Mucosa of gallbladder (tissue), 1 donor: ENCODE results near the gene ZC3HAV1. TPM values are rescaled to one million over a fixed set of nuclear protein-coding genes. Genes with fewer than 3 reads are reported as not detected.
"Not testable (repeated sequence)": the region's sequence is repeated elsewhere in the genome, so short reads cannot be mapped to it uniquely, and the experiment has no call there.

Experiments
- DNase-seq: peaks from one replicate; pipeline ENCODE4 v3.0.0-alpha.2; 2020; ENCODE audit warnings: low spot score
- total RNA-seq: library from RNA; stranded (reverse); gene quantifications from one replicate; pipeline ENCODE4 v1.2.1, GENCODE V29; 2021
- donor health status: DM: no; HTN: no; CAD: no.

ZC3HAV1 gene
- total RNA-seq, 1 donor from 2014 or later: 28.0 TPM

DNA sequence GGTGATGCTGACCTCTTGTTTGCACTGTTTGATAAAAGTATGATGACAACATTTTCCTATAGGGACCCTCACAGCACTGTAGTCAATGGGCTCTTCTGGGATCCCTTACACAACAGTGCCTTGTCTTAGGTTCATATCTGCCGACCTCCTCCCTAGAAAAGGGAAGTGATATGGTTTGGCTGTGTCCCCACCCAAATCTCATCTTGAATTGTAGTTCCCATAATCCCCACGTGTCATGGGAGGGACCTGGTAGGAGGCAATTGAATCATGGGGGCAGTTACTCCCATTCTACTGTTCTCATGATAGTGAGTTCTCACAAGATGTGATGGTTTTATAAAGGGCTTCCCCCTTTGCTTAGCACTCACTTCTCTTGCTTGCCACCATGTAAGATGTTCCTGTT, 23.1 kb downstream of the ZC3HAV1 start:
- DNase-seq: no peak

DNA sequence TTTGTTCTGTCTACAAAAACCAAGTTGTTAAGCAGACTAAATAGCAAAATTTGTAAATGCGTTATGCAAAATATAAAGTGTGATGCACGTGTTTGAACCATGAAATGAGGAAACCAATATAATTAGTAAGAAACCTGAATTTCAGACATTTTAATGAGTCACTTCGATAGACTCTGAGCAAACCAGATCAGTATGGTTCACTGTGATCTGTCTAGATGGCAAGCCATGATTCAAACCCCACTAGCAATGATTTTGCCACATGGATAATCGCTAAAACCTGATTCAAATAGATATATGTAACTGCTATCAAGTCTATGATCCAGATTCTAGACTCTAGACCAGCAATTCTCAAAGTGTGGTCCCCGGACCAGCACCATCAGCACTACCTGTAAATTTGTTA, 24.8 kb downstream of the ZC3HAV1 start:
- DNase-seq: no peak

DNA sequence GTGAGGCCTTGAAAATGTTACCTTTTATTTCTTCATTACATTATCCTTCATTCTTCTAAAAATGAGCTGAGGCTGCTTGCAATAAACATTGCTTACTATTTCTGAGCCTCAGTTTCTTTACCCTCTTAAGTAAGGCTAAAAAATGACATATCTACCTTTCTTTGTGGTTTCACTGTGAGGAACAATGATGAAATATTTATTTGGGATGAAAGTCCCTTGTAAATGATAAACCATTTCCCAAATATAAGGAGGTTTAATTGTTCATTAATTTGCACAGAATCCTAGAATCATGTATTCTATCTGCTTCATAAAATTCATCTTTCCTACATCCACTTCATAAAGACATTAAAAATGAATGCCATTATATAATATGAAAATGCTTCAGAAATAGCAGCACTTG, 27.9 kb downstream of the ZC3HAV1 start:
- no peak for DNase-seq

DNA sequence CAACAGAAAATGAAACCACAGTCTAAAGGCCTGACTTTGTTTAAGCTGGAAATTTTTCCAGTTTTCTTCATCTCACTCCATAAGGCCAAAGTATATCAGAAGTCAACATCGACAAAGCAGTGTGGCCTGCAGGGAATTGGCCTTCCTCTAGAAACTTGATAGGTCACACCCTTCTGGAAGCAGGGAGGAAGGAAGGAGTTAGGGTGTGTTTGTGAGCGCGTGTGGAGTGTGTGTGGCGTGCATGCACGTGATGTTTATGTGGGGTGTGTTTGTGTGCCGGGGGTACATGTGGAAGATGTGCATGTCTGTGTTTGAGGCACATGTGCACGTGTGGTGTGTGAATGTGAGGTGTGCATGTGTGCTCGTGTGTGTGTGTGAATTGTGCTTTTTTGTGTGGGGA, 28.6 kb downstream of the ZC3HAV1 start:
- DNase-seq: no peak

DNA sequence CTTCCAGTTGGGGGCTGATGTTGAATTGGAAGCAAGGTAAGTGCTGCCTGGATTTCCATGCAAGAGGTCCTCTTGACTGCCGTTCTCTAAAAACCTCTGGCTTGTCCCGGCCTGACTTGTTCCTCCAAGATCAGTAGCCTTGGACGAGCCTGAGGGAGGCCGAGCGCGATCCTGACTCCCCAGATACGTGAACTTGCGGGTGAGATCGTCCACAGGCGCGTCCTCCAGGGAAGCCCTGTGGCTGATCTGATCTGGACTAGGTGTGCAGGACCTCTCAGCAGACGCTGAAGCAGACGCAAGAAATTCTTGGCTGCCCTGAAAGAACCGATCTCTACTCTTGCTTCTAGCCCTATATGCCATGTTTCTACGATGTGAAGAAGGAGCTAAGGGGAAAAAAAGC, 29.7 kb downstream of the ZC3HAV1 start:
- no peak for DNase-seq

DNA sequence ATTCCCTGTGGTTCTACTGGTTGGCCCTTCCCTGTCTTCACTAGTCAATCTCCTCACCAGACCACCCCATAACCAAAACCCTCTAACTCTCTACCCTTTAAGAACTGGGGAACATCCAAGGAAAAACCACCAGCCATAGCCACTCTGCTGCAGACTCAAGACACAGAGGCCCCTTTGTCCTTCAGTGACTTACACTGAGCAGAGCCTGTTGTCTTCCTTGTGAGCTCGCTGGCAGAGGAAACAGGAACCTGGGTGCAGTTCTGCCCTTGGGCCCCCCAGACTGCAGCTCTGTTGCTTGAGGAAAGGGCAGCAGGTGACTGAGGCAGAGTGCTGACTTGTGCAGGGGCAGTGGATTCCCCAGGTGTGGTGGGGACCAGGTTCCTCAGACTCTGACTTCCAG, 30.6 kb downstream of the ZC3HAV1 start:
- DNase-seq: no peak

DNA sequence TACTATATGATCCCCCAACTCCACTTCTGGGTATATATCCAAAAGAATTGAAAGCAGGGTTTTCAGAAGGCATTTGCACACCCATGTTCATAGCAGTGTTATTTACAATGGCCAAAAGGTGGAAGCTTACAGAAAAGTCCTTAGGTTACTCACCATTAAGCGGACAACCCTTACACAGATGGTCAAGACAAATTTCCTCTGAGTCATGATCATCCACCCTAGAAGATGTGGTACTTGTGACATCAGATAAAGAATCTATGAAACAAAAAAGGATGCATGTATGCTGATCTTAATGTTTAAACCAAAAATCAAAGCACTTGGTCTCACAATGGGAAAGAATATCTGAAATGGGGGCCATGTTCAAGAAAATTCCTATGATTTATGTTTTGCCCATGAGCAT, 31.1 kb downstream of the ZC3HAV1 start:
- no peak for DNase-seq

DNA sequence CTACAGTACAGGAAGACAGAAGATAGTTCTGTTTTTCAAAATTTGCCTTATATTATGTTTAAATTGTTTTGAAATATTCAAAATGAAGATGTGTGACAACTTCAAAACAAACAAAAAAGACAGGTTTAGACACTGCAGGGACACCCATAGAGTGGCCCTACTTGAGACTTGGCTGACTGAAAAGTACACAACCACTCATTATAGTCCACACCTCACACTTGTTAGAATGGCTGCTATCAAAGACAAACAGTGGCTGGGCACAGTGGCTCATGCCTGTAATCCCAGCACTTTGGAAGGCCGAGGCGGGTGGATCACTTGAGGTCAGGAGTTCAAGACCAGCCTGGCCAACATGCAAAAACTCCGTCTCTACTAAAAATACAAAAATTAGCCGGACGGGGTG, 31.8 kb downstream of the ZC3HAV1 start:
- not testable (repeated sequence) for DNase-seq

DNA sequence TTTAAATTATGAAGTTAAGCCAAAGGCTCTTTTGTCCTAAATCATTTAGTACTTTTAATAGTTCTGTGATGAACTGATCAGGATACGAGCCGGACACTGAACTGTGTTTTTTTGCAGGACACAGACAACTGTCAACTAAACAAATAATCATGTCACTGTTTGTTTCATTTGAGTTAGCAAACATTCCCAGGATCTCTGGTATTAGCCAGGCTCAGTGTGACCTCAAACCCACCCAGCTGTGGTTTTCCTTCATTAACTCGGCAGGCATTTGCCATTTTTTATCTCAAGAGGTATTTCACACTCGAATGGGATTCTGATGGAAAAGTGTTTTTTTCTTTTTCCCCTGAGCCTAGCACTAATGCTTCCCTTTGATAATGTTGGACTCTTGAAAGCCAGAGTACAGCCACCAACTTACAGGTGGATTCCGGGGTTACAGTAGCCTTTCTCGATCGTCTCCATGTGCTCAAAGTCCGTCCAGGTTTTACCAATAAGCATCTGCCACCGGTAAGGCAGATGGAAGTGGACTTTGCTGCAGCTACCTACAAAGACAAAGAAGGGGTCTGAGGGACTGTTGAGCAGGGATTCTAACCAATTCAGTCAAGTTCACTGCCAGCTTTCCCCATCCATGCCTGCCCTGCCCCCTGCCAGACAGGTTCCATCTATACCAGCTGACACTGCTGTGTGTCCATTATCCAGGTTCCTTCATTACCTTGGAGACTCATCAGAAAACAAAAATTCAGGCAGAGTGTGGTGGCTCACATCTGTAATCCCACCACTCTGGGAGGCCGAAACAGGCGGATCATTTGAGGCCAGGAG, 33.4 kb downstream of the ZC3HAV1 start:
- no peak for DNase-seq

DNA sequence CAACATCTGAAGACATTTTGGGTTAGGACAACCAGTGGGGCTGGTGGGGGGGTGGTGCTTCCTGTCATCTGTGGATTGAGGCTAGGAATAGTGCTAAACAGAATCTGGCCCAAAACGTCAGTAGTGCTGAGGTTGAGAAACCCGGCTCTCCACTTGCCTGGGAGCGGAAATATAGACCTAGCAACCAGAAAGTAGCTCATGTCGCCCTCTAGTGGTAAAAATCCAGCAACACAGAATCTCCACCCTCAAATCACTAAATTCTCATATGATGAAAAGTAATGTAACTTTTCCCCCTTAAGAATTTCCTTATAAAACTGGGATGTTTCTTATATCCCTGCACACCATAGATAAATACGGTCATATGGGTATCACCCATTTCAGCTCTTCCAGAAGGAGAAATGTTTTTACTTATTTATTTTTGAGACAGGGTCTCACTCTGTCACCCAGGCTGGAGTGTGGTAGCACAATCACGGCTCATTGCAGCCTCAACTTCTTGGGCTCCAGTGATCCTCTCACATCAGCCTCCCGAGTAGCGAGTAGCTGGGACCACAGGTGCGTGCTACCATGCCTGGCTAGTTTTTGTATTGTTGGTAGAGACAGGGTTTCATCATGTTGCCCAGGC, 34.4 kb downstream of the ZC3HAV1 start:
- DNase-seq: peak; percentile 81

DNA sequence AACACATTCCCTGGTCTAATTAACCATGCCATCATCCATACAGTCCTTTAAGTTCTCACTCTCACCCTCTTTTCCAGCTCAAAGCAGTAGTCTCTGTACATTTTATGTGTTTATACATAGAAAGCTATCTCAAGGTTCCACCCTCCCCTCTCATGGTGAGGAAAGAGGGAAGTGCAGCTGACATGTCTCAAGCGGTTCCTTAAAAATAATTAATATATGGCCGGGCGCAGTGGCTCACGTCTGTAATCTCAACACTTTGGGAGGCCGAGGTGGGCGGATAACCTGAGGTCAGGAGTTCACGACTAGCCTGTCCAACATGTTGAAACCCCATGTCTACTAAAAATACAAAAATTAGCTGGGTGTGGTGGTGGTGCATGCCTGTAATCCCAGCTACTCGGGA, 36.7 kb downstream of the ZC3HAV1 start:
- no peak for DNase-seq

DNA sequence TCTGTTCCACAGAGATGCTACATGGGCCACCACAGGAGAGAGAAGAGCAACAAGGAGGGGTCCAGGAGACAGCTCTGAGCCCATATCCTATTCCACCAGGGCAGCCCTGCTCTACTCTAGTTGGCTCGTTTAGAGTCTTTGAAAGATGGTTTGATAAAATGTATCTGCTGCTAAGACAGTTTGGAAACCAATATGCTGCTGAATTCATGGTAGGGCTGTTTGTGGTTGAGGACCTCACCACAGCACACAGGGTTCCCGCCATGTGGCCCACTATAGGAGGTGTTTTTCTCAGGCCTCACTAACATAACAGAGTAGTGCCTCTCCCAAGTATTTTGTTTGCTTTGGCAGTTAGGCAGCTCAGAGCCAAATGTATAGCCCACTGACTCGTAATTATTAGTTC, 37.8 kb downstream of the ZC3HAV1 start:
- DNase-seq: no peak

DNA sequence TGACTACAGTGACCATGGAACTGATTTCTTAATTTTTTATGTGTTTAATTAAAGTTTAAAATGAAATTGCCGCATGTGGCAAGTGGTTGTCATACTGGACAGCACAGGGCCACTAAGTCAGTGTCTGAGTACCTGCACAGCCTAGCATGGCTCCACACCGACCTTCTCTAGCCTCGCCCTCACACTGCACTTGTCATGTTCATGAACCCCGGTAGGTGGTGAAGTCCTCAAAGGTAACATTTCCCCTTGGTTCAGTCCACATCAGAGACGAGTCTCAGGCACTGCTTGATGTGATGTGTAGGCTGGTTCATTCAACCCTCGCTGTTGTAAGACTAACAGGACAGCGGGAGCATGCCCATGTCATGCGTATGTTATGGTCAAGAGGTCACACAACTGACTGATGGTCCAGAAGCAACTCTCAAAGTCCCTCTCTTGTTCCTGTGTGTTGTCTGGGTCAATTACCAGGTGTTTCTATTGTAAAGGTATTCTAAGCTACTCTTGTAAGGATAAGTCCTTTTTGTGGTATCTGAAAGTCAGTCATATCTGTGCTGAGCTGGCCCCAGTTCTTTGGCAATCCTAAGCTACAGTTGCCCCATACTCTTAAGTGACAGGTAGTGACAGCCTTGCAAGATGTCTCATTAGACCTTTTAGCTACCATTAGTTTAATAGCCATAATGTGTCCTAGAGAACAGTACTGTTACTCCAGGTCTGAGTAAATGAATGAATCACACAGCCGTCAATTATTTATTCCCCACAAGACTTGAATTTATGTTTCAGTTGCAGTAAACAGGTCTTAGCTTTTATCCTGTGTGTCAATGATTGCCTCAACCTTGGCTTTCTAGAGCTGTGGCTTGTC, 40.7 kb downstream of the ZC3HAV1 start:
- DNase-seq: no peak

DNA sequence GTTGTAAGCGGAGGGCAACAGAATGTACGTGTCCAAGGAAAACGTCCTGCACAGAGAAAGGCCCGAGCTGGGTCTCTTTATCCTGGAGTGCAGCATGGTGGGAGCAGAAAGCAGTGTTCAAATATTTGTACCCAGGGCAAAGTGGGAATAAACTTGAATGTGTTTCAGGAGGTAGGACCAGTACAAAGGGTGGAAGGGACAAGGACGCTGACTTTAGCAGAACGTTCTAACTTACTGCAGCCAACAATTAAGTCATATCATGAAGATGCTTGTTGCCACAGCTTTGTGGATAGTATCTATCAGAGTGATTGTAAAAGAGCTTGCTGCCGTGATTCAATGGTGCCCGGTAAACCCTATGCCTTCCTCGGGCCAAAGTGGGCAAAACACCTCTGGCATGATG, 43.2 kb downstream of the ZC3HAV1 start:
- DNase-seq: no peak

DNA sequence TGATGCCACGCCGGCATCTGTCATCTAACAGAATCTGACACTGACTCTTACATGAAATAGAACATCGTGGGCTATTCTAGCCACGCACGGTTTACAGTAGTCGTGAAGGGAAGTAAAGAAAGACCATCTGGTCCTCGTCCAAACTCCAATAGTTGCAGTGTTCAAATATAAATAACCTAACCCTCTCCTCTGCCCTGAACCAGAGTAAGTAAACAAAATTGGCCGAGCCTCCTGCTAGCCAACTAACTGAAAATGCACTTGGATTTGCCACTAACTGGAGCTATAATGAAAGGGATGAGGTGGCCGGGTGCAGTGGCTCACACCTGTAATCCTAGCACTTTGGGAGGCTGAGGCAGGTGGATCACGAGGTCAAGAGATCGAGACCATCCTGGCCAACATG, 44.2 kb downstream of the ZC3HAV1 start:
- no peak for DNase-seq

DNA sequence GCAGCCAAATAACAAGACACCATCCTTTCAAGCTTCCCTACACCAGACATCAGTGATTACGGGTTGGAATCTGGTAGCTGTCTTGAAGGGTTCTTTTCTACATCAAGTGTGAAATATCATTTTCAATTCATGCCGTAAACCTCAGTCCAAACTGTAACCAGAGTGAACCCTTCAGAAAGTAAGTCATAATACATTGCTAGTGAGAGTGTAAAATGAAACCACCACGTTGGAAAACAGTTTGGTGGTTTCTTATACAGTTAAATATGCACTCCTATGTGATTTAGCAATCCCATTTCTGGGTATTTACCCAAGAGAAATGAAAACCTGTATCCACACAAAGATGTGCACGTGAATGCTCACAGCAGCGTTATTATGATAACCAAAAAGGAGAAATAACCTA, 48.1 kb downstream of the ZC3HAV1 start:
- no peak for DNase-seq

DNA sequence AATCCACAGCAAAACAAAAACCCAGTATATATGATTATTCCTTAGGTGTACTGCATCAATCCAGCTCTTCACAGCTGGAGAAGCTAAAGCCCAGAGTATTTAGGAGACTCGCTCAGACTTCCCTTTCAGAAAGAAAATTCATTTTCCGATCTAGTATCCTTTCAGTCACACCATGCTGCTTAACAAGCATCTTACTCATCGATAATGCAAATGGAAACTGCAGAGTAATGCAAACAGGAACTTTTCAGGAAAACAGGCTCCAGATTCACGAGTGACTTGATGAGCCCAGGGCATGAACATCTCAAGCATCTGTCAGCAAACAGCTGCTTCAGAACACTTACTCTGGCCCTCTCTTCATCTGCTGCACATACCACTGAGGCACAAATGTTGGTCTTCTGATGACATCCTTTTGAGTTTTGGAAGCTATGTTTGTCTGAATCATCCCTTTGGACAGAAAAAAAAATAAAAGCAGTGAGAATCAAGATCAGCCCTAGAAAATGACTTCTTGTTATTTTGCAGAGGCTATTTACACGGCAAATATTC, 48.8 kb downstream of the ZC3HAV1 start:
- no peak for DNase-seq

DNA sequence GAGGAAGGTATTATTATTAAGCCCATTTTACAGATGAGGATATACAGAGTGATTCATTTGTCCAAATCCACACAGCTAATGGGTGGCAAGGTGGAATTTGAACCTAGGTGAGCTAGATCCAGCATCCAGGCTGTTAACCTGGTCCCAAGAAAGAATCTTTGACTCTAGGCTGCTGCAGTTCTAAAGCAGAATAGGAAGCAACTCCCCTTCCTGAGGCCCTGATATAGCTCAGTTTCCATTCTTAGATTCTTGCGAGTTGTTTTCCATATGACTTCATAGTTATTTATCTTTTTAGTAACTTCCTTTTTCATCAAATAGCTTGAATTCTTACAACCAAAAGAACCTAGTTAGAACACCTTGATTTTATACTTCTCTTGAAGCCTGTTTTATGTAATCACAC, 49.6 kb downstream of the ZC3HAV1 start:
- DNase-seq: no peak

DNA sequence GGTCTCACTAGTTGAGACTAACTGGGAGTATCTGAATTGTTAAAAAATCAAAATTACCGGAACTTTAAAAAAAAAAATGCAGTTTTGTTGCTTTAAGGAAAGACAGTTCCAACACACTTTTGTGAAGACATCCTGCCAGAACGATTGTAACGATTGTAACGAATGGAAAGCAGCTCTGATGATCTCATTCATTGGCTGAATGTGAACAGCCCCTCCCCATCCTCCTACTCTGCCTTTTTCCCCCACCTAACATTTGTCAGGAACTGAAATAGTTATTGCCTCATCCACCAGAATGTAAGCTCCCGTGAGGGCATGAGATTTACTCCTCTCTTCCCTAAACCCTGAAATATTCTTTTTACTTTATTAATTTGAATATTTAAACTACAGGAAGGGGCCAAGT, 50.6 kb downstream of the ZC3HAV1 start:
- DNase-seq: no peak

DNA sequence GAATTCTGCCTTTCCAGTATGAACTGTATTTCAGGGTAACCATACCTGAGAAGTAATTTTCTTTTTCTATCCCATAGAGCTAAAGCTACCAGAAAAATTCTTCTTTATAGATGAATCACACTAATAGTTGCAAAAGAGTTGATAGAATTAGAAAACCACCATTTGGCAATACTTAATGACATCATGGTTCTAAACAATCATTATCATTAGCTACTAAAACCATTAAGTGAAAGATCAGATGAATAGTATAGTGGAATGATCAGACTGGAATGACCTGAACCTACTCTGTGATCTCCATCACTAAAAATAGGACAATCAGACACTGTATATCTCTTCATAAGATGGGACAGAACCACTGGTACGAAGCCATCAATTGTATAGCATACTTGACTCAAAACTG, 53.8 kb downstream of the ZC3HAV1 start:
- no peak for DNase-seq

DNA sequence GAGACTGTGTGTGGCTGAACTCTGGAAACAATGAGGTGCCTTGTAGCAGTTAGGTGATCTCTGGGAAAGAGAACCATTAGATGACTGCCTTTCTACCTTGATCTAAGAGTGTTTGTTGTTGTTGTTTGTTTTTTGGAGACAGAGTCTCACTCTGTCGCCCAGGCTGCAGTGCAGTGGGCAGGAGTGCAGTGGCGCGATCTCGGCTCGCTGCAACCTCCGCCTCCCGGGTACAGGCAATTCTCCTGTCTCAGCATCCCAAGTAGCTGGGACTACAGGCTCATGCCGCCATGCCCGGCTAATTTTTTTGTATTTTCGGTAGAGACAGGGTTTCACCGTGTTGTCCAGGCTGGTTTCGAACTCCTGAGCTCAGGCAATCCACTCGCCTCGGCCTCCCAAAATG, 54.9 kb downstream of the ZC3HAV1 start:
- not testable (repeated sequence) for DNase-seq

DNA sequence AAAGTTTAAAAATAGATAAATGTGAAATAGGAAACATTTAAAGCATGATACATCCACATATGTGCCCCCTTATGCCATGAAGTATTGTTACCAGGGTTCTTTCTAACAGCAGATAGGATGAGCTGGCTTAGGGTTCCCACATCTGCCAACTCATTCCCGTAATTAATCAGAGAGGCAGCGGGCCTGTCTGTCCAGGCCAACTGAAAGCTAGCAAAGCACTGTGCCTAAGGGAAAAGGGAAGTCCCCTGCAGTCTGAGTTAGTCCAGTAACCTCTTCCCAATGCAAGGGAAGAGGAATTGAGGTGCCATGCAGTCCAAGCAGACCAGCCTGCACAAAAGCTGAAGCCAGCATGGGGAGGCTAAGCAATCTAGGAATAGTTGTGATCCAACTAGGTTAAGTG, 55.4 kb downstream of the ZC3HAV1 start:
- no peak for DNase-seq
